DMS53 (cell line): ENCODE measurements around the gene RNPS1.

ENCODE experiments used
- DNase-seq: peaks from one replicate; lab custom pipeline; 2025; lab: John Stamatoyannopoulos, UW

The RNPS1 gene

GRCh38 chr16:2213817-2214718, 53.9 kb downstream of the RNPS1 start:
- DNase-seq = peak; percentile 63

GRCh38 chr16:2212362-2213324, 55.3 kb downstream of the RNPS1 start:
- DNase-seq = no peak

- DNase-seq = no peak
These were observed 56.0 kb downstream of the RNPS1 start for GRCh38 chr16:2211923-2212347.

- no peak for DNase-seq
These were observed 57.2 kb downstream of the RNPS1 start, which contains the start of gene BRICD5 for GRCh38 chr16:2210386-2211365. Gene BRICD5, minus strand, starts transcription at chr16:2210863. Its CDS starts 30 bp downstream, at chr16:2210833.

- no peak for DNase-seq
These were observed 58.0 kb downstream of the RNPS1 start for GRCh38 chr16:2210009-2210332.

GRCh38 chr16:2209258-2210008, 58.5 kb downstream of the RNPS1 start:
- no peak for DNase-seq

- no peak for DNase-seq
These were observed 59.2 kb downstream of the RNPS1 start for GRCh38 chr16:2208772-2209171.

GRCh38 chr16:2208308-2208707, 59.6 kb downstream of the RNPS1 start:
- DNase-seq = no peak

- no peak for DNase-seq
These were observed 60.1 kb downstream of the RNPS1 start for GRCh38 chr16:2207872-2208271.

- DNase-seq = no peak
These were observed 61.0 kb downstream of the RNPS1 start for GRCh38 chr16:2206780-2207433.

- no peak for DNase-seq
These were observed 61.5 kb downstream of the RNPS1 start for GRCh38 chr16:2206420-2206779.

GRCh38 chr16:2205967-2206313, 62.0 kb downstream of the RNPS1 start:
- DNase-seq = peak; percentile 73

- peak; percentile 92 for DNase-seq
These were observed 62.6 kb downstream of the RNPS1 start, which contains the start of gene MLST8 for GRCh38 chr16:2205104-2205966. Gene MLST8, plus strand, starts transcription at chr16:2205454. Its CDS starts 632 bp downstream, at chr16:2206086.

- no peak for DNase-seq
These were observed 63.4 kb downstream of the RNPS1 start for GRCh38 chr16:2204416-2205103.
